GM23338 (cell line): ENCODE measurements around the gene ASB1.

ENCODE experiments used
- CREB1 ChIP-seq: fragments of 250-450 bp; sonication (Bioruptor Pico); IDR thresholded peaks from 2 replicates; pipeline ENCODE4 v1.5.0; 2020; ENCODE audit warnings: low read depth, mild to moderate bottlenecking, moderate library complexity
- EZH2 ChIP-seq: fragments of 200-600 bp; sonication (generic); IDR thresholded peaks from one replicate; pipeline ENCODE4 v1.8.0; 2017; ENCODE audit warnings: antibody characterized with exemption, mild to moderate bottlenecking, low read depth; ENCODE audit not compliant: unreplicated experiment
- EZH2phosphoT487 ChIP-seq: fragments of 200-600 bp; sonication (generic); IDR thresholded peaks from one replicate; pipeline ENCODE4 v1.8.1; 2018; ENCODE audit warnings: antibody characterized with exemption; ENCODE audit not compliant: unreplicated experiment
- NANOG ChIP-seq: IDR thresholded peaks from 2 replicates; pipeline ENCODE4 v1.6.1; 2016; ENCODE audit warnings: antibody characterized with exemption, borderline replicate concordance
- POLR2AphosphoS5 ChIP-seq: IDR thresholded peaks from 2 replicates; pipeline ENCODE4 v1.6.1; 2016; ENCODE audit warnings: antibody characterized with exemption, low read depth
- ZNF114 ChIP-seq: fragments of 250-450 bp; sonication (Bioruptor Pico); IDR thresholded peaks from 2 replicates; pipeline ENCODE4 v1.5.0; 2020; ENCODE audit warnings: mild to moderate bottlenecking, moderate library complexity
- ZNF331 ChIP-seq: fragments of 250-450 bp; sonication (Bioruptor Pico); IDR thresholded peaks from 2 replicates; pipeline ENCODE4 v1.5.0; 2020; ENCODE audit warnings: low read depth, mild to moderate bottlenecking, moderate library complexity
- TF ChIP-seq, protein P1 (sequence below), 2 experiments: fragments of 200-600 bp in 1 of 2; sonication (generic) in 1 of 2; conservative IDR thresholded peaks; 2 replicates each; pipeline versions ENCODE4 v1.5.1 to v1.6.1; 2016 to 2017; ENCODE audit warnings: antibody characterized with exemption in 2 of 2, low read depth in 2 of 2, mild to moderate bottlenecking in 2 of 2, moderate library complexity in 1 of 2
- TF ChIP-seq, protein P2 (sequence below): IDR thresholded peaks from one replicate; pipeline ENCODE4 v1.6.1; 2018; ENCODE audit warnings: antibody characterized with exemption; ENCODE audit not compliant: unreplicated experiment

DNA sequence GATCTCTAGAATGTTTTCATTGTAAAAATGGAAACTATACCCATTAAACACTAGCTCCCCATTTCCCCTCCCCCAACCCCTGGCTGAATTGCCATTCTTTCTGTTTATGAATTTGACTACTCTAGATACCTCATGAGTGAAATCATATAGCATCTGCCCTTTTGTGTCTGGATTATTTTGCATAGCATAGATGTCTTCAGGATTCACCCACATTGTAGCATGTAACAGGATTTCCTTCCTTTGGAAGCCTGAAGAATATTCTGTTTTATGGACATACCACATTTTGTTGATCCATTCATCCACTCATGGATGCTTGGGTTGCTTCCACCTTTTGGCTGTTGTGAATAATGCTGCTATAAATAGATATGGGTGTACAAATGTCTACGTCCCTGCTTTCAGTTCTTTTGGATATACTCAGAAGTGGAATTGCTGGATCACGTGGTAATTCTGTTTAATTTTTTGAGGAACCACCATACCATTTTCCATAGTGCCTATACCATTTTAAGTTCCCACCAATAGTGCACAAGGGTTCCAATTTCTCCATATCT is 7.7 kb upstream of the ASB1 start:
- TF ChIP-seq, protein P1, sequence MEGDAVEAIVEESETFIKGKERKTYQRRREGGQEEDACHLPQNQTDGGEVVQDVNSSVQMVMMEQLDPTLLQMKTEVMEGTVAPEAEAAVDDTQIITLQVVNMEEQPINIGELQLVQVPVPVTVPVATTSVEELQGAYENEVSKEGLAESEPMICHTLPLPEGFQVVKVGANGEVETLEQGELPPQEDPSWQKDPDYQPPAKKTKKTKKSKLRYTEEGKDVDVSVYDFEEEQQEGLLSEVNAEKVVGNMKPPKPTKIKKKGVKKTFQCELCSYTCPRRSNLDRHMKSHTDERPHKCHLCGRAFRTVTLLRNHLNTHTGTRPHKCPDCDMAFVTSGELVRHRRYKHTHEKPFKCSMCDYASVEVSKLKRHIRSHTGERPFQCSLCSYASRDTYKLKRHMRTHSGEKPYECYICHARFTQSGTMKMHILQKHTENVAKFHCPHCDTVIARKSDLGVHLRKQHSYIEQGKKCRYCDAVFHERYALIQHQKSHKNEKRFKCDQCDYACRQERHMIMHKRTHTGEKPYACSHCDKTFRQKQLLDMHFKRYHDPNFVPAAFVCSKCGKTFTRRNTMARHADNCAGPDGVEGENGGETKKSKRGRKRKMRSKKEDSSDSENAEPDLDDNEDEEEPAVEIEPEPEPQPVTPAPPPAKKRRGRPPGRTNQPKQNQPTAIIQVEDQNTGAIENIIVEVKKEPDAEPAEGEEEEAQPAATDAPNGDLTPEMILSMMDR (conservative IDR thresholded peaks at IDR 0.05; ENCODE audit: low read depth in 2 of 2), result no peak
- TF ChIP-seq EZH2 (no peak), POLR2AphosphoS5 (no peak), ZNF331 (CRISPR knock-in tag) (no peak), CREB1 (CRISPR knock-in tag) (no peak), NANOG (no peak), EZH2phosphoT487 (no peak), ZNF114 (CRISPR knock-in tag) (no peak)
- TF ChIP-seq, protein P2, sequence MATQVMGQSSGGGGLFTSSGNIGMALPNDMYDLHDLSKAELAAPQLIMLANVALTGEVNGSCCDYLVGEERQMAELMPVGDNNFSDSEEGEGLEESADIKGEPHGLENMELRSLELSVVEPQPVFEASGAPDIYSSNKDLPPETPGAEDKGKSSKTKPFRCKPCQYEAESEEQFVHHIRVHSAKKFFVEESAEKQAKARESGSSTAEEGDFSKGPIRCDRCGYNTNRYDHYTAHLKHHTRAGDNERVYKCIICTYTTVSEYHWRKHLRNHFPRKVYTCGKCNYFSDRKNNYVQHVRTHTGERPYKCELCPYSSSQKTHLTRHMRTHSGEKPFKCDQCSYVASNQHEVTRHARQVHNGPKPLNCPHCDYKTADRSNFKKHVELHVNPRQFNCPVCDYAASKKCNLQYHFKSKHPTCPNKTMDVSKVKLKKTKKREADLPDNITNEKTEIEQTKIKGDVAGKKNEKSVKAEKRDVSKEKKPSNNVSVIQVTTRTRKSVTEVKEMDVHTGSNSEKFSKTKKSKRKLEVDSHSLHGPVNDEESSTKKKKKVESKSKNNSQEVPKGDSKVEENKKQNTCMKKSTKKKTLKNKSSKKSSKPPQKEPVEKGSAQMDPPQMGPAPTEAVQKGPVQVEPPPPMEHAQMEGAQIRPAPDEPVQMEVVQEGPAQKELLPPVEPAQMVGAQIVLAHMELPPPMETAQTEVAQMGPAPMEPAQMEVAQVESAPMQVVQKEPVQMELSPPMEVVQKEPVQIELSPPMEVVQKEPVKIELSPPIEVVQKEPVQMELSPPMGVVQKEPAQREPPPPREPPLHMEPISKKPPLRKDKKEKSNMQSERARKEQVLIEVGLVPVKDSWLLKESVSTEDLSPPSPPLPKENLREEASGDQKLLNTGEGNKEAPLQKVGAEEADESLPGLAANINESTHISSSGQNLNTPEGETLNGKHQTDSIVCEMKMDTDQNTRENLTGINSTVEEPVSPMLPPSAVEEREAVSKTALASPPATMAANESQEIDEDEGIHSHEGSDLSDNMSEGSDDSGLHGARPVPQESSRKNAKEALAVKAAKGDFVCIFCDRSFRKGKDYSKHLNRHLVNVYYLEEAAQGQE, result no peak
